ENCODE measurements around the gene IAPP.
"Not testable (repeated sequence)": the region's sequence is repeated elsewhere in the genome, so short reads cannot be mapped to it uniquely, and the experiment has no call there.

Gene IAPP

GRCh38 chr12:21372602-21373001 is at the start of gene IAPP:
Gene IAPP, plus strand, starts transcription at chr12:21372902. Its CDS starts 450 bp downstream, at chr12:21373352.
- DNase-seq (ENCODE audit: low read depth), result no peak

- DNase-seq (ENCODE audit: low read depth), result no peak
Measured at GRCh38 chr12:21323736-21324135, 49.0 kb upstream of the IAPP start.

GRCh38 chr12:21324551-21324950 is 48.2 kb upstream of the IAPP start:
- no peak for DNase-seq (ENCODE audit: low read depth)

GRCh38 chr12:21328578-21328977 is 44.1 kb upstream of the IAPP start:
- DNase-seq (ENCODE audit: low read depth), result no peak

- DNase-seq (ENCODE audit: low read depth), result no peak
Measured at GRCh38 chr12:21330682-21331253, 41.9 kb upstream of the IAPP start.

GRCh38 chr12:21334771-21335325 is 37.9 kb upstream of the IAPP start, which contains the start of gene SLCO1A2:
Gene SLCO1A2, minus strand, starts transcription at chr12:21334917. Its CDS starts 270 bp downstream, at chr12:21334647.
- no peak for DNase-seq (ENCODE audit: low read depth)

- no peak for DNase-seq (ENCODE audit: low read depth)
Measured at GRCh38 chr12:21336656-21337055, 36.0 kb upstream of the IAPP start.

- DNase-seq (ENCODE audit: low read depth), result no peak
Measured at GRCh38 chr12:21337453-21337852, 35.2 kb upstream of the IAPP start.

GRCh38 chr12:21337959-21338744 is 34.5 kb upstream of the IAPP start:
- DNase-seq (ENCODE audit: low read depth), result no peak

GRCh38 chr12:21339921-21340320 is 32.8 kb upstream of the IAPP start:
- no peak for DNase-seq (ENCODE audit: low read depth)

GRCh38 chr12:21340403-21340802 is 32.3 kb upstream of the IAPP start:
- no peak for DNase-seq (ENCODE audit: low read depth)

GRCh38 chr12:21341769-21342168 is 30.9 kb upstream of the IAPP start:
- DNase-seq (ENCODE audit: low read depth), result no peak

GRCh38 chr12:21343636-21344035 is 29.1 kb upstream of the IAPP start:
- no peak for DNase-seq (ENCODE audit: low read depth)

GRCh38 chr12:21346542-21347205 is 26.0 kb upstream of the IAPP start:
- DNase-seq (ENCODE audit: low read depth), result no peak

GRCh38 chr12:21350975-21351374 is 21.7 kb upstream of the IAPP start:
- no peak for DNase-seq (ENCODE audit: low read depth)

GRCh38 chr12:21353487-21353886 is 19.2 kb upstream of the IAPP start:
- DNase-seq (ENCODE audit: low read depth), result no peak

GRCh38 chr12:21353948-21354347 is 18.8 kb upstream of the IAPP start:
- no peak for DNase-seq (ENCODE audit: low read depth)

GRCh38 chr12:21354641-21355040 is 18.1 kb upstream of the IAPP start:
- DNase-seq (ENCODE audit: low read depth), result no peak

GRCh38 chr12:21360632-21361031 is 12.1 kb upstream of the IAPP start:
- DNase-seq (ENCODE audit: low read depth), result not testable (repeated sequence)

- no peak for DNase-seq (ENCODE audit: low read depth)
Measured at GRCh38 chr12:21369141-21369980, 3.3 kb upstream of the IAPP start.

GRCh38 chr12:21370845-21371449 is 1.8 kb upstream of the IAPP start:
- DNase-seq (ENCODE audit: low read depth), result no peak

Data from activated T-helper 1 cell treated with Interleukin-2 at 50 U/mL for 16 hours (primary cell).